Left renal pelvis (tissue), 4 donors: ENCODE data around the gene APBB3. TPM values are rescaled to one million over a fixed set of nuclear protein-coding genes. Genes with fewer than 3 reads are reported as not detected.

Experiments used
- DNase-seq, 4 donors: peaks; one replicate each; pipeline ENCODE4 v3.0.0-alpha.2; 2013; ENCODE audit warnings: low read depth in 4 of 4, low spot score in 3 of 4
- polyA plus RNA-seq, 4 donors: library from polyadenylated mRNA; unstranded; fragments of 120-200 nt; gene quantifications; one replicate each; pipeline ENCODE4 v1.2.1, GENCODE V29; 2013; ENCODE audit not compliant: insufficient read length in 4 of 4

The APBB3 gene
- polyA plus RNA-seq, 4 donors, result 29.7 to 57.1 (median 37.1) TPM

GRCh38 chr5:140576776-140577201 lies 12.4 kb upstream of the APBB3 start:
- DNase-seq, result no peak

- no peak for DNase-seq
These were observed 10.9 kb upstream of the APBB3 start for GRCh38 chr5:140575309-140575708.

- no peak for DNase-seq
These were observed 9.8 kb upstream of the APBB3 start for GRCh38 chr5:140574165-140574564.

GRCh38 chr5:140573683-140574082 lies 9.3 kb upstream of the APBB3 start:
- DNase-seq, result no peak

- DNase-seq, result no peak
These were observed 6.7 kb upstream of the APBB3 start for GRCh38 chr5:140571105-140571504.

GRCh38 chr5:140570488-140570887 lies 6.1 kb upstream of the APBB3 start:
- no peak for DNase-seq

- no peak for DNase-seq
These were observed 5.7 kb upstream of the APBB3 start for GRCh38 chr5:140570058-140570457.

- DNase-seq, result no peak
These were observed 4.8 kb upstream of the APBB3 start for GRCh38 chr5:140569197-140569596.

- DNase-seq, result no peak
These were observed 4.2 kb upstream of the APBB3 start for GRCh38 chr5:140568443-140569063.

- DNase-seq, result no peak
These were observed 3.5 kb upstream of the APBB3 start for GRCh38 chr5:140567871-140568270.

- DNase-seq, result no peak
These were observed 2.9 kb upstream of the APBB3 start for GRCh38 chr5:140567136-140567818.

- no peak for DNase-seq
These were observed 2.3 kb upstream of the APBB3 start for GRCh38 chr5:140566665-140567064.

GRCh38 chr5:140565780-140566095 lies 1.3 kb upstream of the APBB3 start:
- DNase-seq, result no peak

- no peak for DNase-seq
These were observed 804 bp upstream of the APBB3 start for GRCh38 chr5:140565024-140565779.

GRCh38 chr5:140563596-140563995 lies 802 bp downstream of the APBB3 start:
- no peak for DNase-seq

GRCh38 chr5:140561753-140562523 lies 2.5 kb downstream of the APBB3 start:
- no peak for DNase-seq

- DNase-seq, result no peak
These were observed 4.2 kb downstream of the APBB3 start for GRCh38 chr5:140560227-140560626.

GRCh38 chr5:140558542-140558941 lies 5.9 kb downstream of the APBB3 start:
- no peak for DNase-seq

- no peak for DNase-seq
These were observed 6.4 kb downstream of the APBB3 start for GRCh38 chr5:140557965-140558364.

- peak; percentile 73 to 80 (median 74) for DNase-seq
These were observed 7.1 kb downstream of the APBB3 start, which contains the start of gene SRA1 for GRCh38 chr5:140557136-140557805. TSS of gene SRA1 (minus strand) at chr5:140557473. CDS start at chr5:140557452, 21 bp downstream.
